WTC11 (cell line): ENCODE data around the gene FAM236A. TPM values are rescaled to one million over a fixed set of nuclear protein-coding genes. Genes with fewer than 3 reads are reported as not detected.
"Not testable (repeated sequence)": the region's sequence is repeated elsewhere in the genome, so short reads cannot be mapped to it uniquely, and the experiment has no call there.

Source experiments
- ATAC-seq: fragments of 200-7000 bp; cut with Tn5 transposase; 2 replicates; pipeline ENCODE4 v1.10.0; 2021; ENCODE audit warnings: mild to moderate bottlenecking, moderate library complexity
- CTCF ChIA-PET: fragments of 300-600 bp; sonication (Branson Sonifier 250); formaldehyde crosslinking; loops from one replicate; lab custom pipeline; 2021; ENCODE audit warnings: antibody characterized with exemption; lab: Charles Lee
- POLR2A ChIA-PET: fragments of 350-600 bp; sonication (Branson Sonifier 250); formaldehyde crosslinking; loops from one replicate; lab custom pipeline; 2021; ENCODE audit warnings: antibody characterized with exemption; lab: Charles Lee
- DNase-seq: peaks from one replicate; pipeline ENCODE4 v3.0.0; 2021; ENCODE audit warnings: low spot score
- H3K27ac Mint-ChIP-seq: 2 replicates; pipeline ENCODE4 v1.8.0; 2021; ENCODE audit warnings: mixed read lengths
- H3K27me3 Mint-ChIP-seq: 2 replicates; pipeline ENCODE4 v1.8.0; 2021; ENCODE audit warnings: low read depth, mild to moderate bottlenecking, moderate library complexity, mixed read lengths
- H3K36me3 Mint-ChIP-seq: 2 replicates; pipeline ENCODE4 v1.8.0; 2021; ENCODE audit warnings: mixed read lengths
- H3K4me1 Mint-ChIP-seq: 2 replicates; pipeline ENCODE4 v1.8.0; 2022; ENCODE audit warnings: mixed read lengths
- H3K4me3 Mint-ChIP-seq: 2 replicates; pipeline ENCODE4 v1.8.0; 2021; ENCODE audit warnings: mild to moderate bottlenecking, moderate library complexity, mixed read lengths
- H3K9me3 Mint-ChIP-seq: 2 replicates; pipeline ENCODE4 v1.8.0; 2021; ENCODE audit warnings: mixed read lengths
- total RNA-seq: library from RNA; stranded (reverse); gene quantifications from 3 replicates; pipeline ENCODE4 v1.2.3, GENCODE V29; 2021

Gene FAM236A
- total RNA-seq, 1 experiment from 2014 or later = not detected

- ATAC-seq = not testable (repeated sequence)
Measured at GRCh38 chrX:72974885-72975284, 36.9 kb downstream of the FAM236A start.

GRCh38 chrX:72980894-72981469, 43.0 kb downstream of the FAM236A start:
- H3K4me3 Mint-ChIP-seq, DNase-seq, H3K27ac Mint-ChIP-seq, POLR2A ChIA-PET, ATAC-seq, H3K36me3 Mint-ChIP-seq, CTCF ChIA-PET, H3K4me1 Mint-ChIP-seq: not testable (repeated sequence)
- peaks cover 18% of the 10 kb centered on the region for H3K9me3 Mint-ChIP-seq
- H3K27me3 Mint-ChIP-seq = peaks cover 12% of the 10 kb centered on the region

More at GRCh38 chrX:72974885-72975284, 36.9 kb downstream of the FAM236A start:
- POLR2A ChIA-PET, H3K27me3 Mint-ChIP-seq, H3K4me3 Mint-ChIP-seq, H3K36me3 Mint-ChIP-seq, CTCF ChIA-PET, H3K4me1 Mint-ChIP-seq, H3K9me3 Mint-ChIP-seq, DNase-seq, H3K27ac Mint-ChIP-seq: not testable (repeated sequence)

Other genes starting within 250 kb of the FAM236A start
- 8.5 to 9.9 TPM (median 8.8 TPM) in 3 replicates for gene PHKA1, start 223.9 kb upstream of the FAM236A start, total RNA-seq
- 0.14 to 0.22 TPM (median 0.21 TPM) in 3 replicates for gene DMRTC1B, start 161.3 kb upstream of the FAM236A start, total RNA-seq
- not detected in 3 replicates for gene FAM236B, start 155.5 kb upstream of the FAM236A start, total RNA-seq
- not detected in 3 replicates for gene FAM236D, start 130.0 kb upstream of the FAM236A start, total RNA-seq
- gene FAM236C, start 25.6 kb upstream of the FAM236A start, total RNA-seq = not detected in 3 replicates
- gene DMRTC1, start 5.6 kb downstream of the FAM236A start, total RNA-seq = 0.14 TPM in 2 of 3 replicates, not detected in the other
- gene PABPC1L2B, start 64.7 kb downstream of the FAM236A start, total RNA-seq = 1.0 to 1.7 TPM (median 1.6 TPM) in 3 replicates
- 0.39 to 1.1 TPM (median 0.83 TPM) in 3 replicates for gene PABPC1L2A, start 141.3 kb downstream of the FAM236A start, total RNA-seq